HCT116 (cell line): ENCODE results near the gene ZNF236. TPM values are rescaled to one million over a fixed set of nuclear protein-coding genes. Genes with fewer than 3 reads are reported as not detected.

Experiments used
- ATAC-seq: fragments of 200-7000 bp; cut with Tn5 transposase; 2 replicates; pipeline ENCODE4 v1.9.1; 2020; ENCODE audit warnings: mild to moderate bottlenecking, moderate library complexity
- BruUV-seq: library from RNA; stranded (reverse); fragments of 400-500 nt; replicated peaks from 2 replicates; lab custom pipeline; 2021; lab: Mats Ljungman, UMichigan
- CTCF ChIA-PET: fragments of 300-600 bp; sonication (Branson Sonifier 250); formaldehyde crosslinking; loops from one replicate; lab custom pipeline; 2021; ENCODE audit warnings: antibody characterized with exemption; lab: Charles Lee
- POLR2A ChIA-PET: fragments of 300-600, 350-600 bp; sonication (Branson Sonifier 250); formaldehyde crosslinking; loops from one replicate; lab custom pipeline; 2021; ENCODE audit warnings: antibody characterized with exemption; lab: Charles Lee
- RAD21 ChIA-PET, 2 experiments: fragments of 300-600 bp; sonication (Branson Sonifier 250); formaldehyde crosslinking; loops; one replicate each; lab custom pipeline; 2023; ENCODE audit warnings: low total read pairs in 2 of 2; ENCODE audit not compliant: uncharacterized antibody in 2 of 2, unreplicated experiment in 2 of 2, low non-redundant PET in 1 of 2; lab: Charles Lee
- DNase-seq: peaks from one replicate; pipeline ENCODE4 v3.0.0-alpha.2; 2010; ENCODE audit warnings: low read depth, low spot score
- H2AFZ ChIP-seq: fragments of 200-600 bp; shearing (Covaris generic), sonication (generic); 2 replicates; pipeline ENCODE4 v1.6.1; 2017; ENCODE audit warnings: low read depth, mixed run types, mixed read lengths, antibody characterized with exemption, low read length; ENCODE audit not compliant: poor library complexity, severe bottlenecking
- H3K27ac ChIP-seq: 2 replicates; pipeline ENCODE4 v1.5.1; 2012; ENCODE audit warnings: low read depth, low read length
- H3K27me3 ChIP-seq: fragments of 200-600 bp; sonication (generic); 2 replicates; pipeline ENCODE4 v1.6.1; 2016; ENCODE audit warnings: mixed run types, low read length, mixed read lengths; ENCODE audit not compliant: insufficient read depth
- H3K36me3 ChIP-seq, 2 experiments: fragments of 200-500 bp in 1 of 2; fragments of 200-600 bp in 1 of 2; sonication (Bioruptor generic) in 1 of 2; sonication (generic) in 1 of 2; 2 replicates each; pipeline versions ENCODE4 v1.5.1 to v1.6.1; 2014 to 2016; ENCODE audit warnings: low read length in 2 of 2, inconsistent platforms in 1 of 2, mixed read lengths in 1 of 2, mixed run types in 1 of 2; ENCODE audit not compliant: insufficient read depth in 2 of 2, control insufficient read depth in 1 of 2
- H3K4me1 ChIP-seq, 2 experiments: fragments of 200-600 bp in 1 of 2; sonication (generic) in 1 of 2; 2 replicates each; pipeline versions ENCODE4 v1.5.1 to v1.6.1; 2012 to 2017; ENCODE audit warnings: low read length in 2 of 2, inconsistent platforms in 1 of 2, mild to moderate bottlenecking in 1 of 2, mixed read lengths in 1 of 2, mixed run types in 1 of 2, moderate library complexity in 1 of 2; ENCODE audit not compliant: insufficient read depth in 2 of 2, control insufficient read depth in 1 of 2
- H3K4me2 ChIP-seq: fragments of 200-600 bp; sonication (generic); 2 replicates; pipeline ENCODE4 v1.6.1; 2017; ENCODE audit warnings: mixed run types, low read length, mixed read lengths
- H3K4me3 ChIP-seq, 2 experiments: fragments of 200-600 bp in 1 of 2; sonication (generic) in 1 of 2; replicated peaks in 1 of 2; 2 replicates each; pipeline ENCODE4 v1.5.1; 2011 to 2016; ENCODE audit warnings: low read length in 2 of 2, control low read depth in 1 of 2, low read depth in 1 of 2, mild to moderate bottlenecking in 1 of 2, mixed read lengths in 1 of 2, mixed run types in 1 of 2
- H3K79me2 ChIP-seq: fragments of 200-600 bp; sonication (generic); 2 replicates; pipeline ENCODE4 v1.6.1; 2017; ENCODE audit warnings: mild to moderate bottlenecking, mixed run types, low read length, moderate library complexity, mixed read lengths; ENCODE audit not compliant: insufficient read depth
- H3K9ac ChIP-seq: fragments of 200-600 bp; sonication (generic); 2 replicates; pipeline ENCODE4 v1.6.1; 2016; ENCODE audit warnings: low read length, mixed read lengths
- H3K9me2 ChIP-seq: fragments of 200-600 bp; sonication (generic), shearing (Covaris generic); 2 replicates; pipeline ENCODE4 v1.6.1; 2017; ENCODE audit warnings: mixed run types, mild to moderate bottlenecking, moderate library complexity; ENCODE audit not compliant: insufficient read depth
- H3K9me3 ChIP-seq, 2 experiments: fragments of 200-500 bp in 1 of 2; fragments of 200-600 bp in 1 of 2; sonication (Bioruptor generic) in 1 of 2; sonication (generic) in 1 of 2; 2 replicates each; pipeline ENCODE4 v1.6.1; 2014 to 2017; ENCODE audit warnings: low read length in 2 of 2, mixed read lengths in 2 of 2, inconsistent platforms in 1 of 2, low read depth in 1 of 2, mild to moderate bottlenecking in 1 of 2, mixed run types in 1 of 2, moderate library complexity in 1 of 2; ENCODE audit not compliant: control insufficient read depth in 1 of 2, insufficient read depth in 1 of 2
- H4K20me1 ChIP-seq: fragments of 200-600 bp; sonication (generic), shearing (Covaris generic); 2 replicates; pipeline ENCODE4 v1.6.1; 2017; ENCODE audit warnings: mixed run types, mild to moderate bottlenecking, moderate library complexity; ENCODE audit not compliant: insufficient read depth
- ATF3 ChIP-seq: IDR thresholded peaks from 2 replicates; pipeline ENCODE4 v1.6.1; 2012
- CBX3 ChIP-seq: IDR thresholded peaks from 2 replicates; pipeline ENCODE4 v1.6.1; 2012; ENCODE audit warnings: low read depth
- CEBPB ChIP-seq: IDR thresholded peaks from 2 replicates; pipeline ENCODE4 v1.6.1; 2012; ENCODE audit warnings: low read depth
- CTCF ChIP-seq, 3 experiments: fragments of 200-600 bp in 1 of 3; sonication (generic) in 1 of 3; IDR thresholded peaks in 2 of 3; conservative IDR thresholded peaks in 1 of 3; 2 replicates each; pipeline ENCODE4 v1.5.1; 2012 to 2017; ENCODE audit warnings: low read depth in 2 of 3, low read length in 2 of 3, antibody characterized with exemption in 1 of 3, borderline replicate concordance in 1 of 3, control low read depth in 1 of 3, mild to moderate bottlenecking in 1 of 3, mixed read lengths in 1 of 3, mixed run types in 1 of 3, moderate library complexity in 1 of 3; ENCODE audit not compliant: insufficient read depth in 1 of 3
- EZH2 ChIP-seq: fragments of 200-600 bp; sonication (generic); IDR thresholded peaks from 2 replicates; pipeline ENCODE4 v1.6.1; 2017; ENCODE audit warnings: antibody characterized with exemption, mixed run types
- EZH2phosphoT487 ChIP-seq: fragments of 200-600 bp; IDR thresholded peaks from 2 replicates; pipeline ENCODE4 v1.6.1; 2018; ENCODE audit warnings: antibody characterized with exemption, borderline replicate concordance
- JUND ChIP-seq: IDR thresholded peaks from 2 replicates; pipeline ENCODE4 v1.6.1; 2012
- MAX ChIP-seq: IDR thresholded peaks from 2 replicates; pipeline ENCODE4 v1.6.1; 2012
- POLR2A ChIP-seq: IDR thresholded peaks from 2 replicates; pipeline ENCODE4 v1.7.0; 2011; ENCODE audit warnings: borderline replicate concordance; ENCODE audit not compliant: insufficient read depth, insufficient read length; ENCODE audit errors: extremely low read depth
- RAD21 ChIP-seq: IDR thresholded peaks from 2 replicates; pipeline ENCODE4 v1.6.1; 2012; ENCODE audit warnings: low read depth, mild to moderate bottlenecking
- SRF ChIP-seq: IDR thresholded peaks from 2 replicates; pipeline ENCODE4 v1.6.1; 2012; ENCODE audit warnings: low read depth
- TCF7L2 ChIP-seq: IDR thresholded peaks from 2 replicates; pipeline ENCODE4 v1.7.0; 2011; ENCODE audit warnings: borderline replicate concordance, inconsistent platforms; ENCODE audit not compliant: insufficient read depth, insufficient read length; ENCODE audit errors: extremely low read depth
- YY1 ChIP-seq: IDR thresholded peaks from 2 replicates; pipeline ENCODE4 v1.6.1; 2011; ENCODE audit warnings: low read length, low read depth, moderate library complexity, mild to moderate bottlenecking; ENCODE audit not compliant: insufficient replicate concordance; ENCODE audit errors: extremely low read depth
- ZFX ChIP-seq: fragments of 450-650 bp; IDR thresholded peaks from 2 replicates; pipeline ENCODE4 v1.6.1; 2017
- ZNF274 ChIP-seq: fragments of 200-500 bp; sonication (Bioruptor generic); IDR thresholded peaks from 2 replicates; pipeline ENCODE4 v1.6.1; 2014; ENCODE audit warnings: mild to moderate bottlenecking, low read depth, low read length, inconsistent platforms
- intact Hi-C: fragments of 100-400 bp; cut with micrococcal nuclease; formaldehyde crosslinking; loops from 2 replicates; pipeline ENCODE4 v1.10.0; 2022
- total RNA-seq: library from RNA; stranded (reverse); gene quantifications from one replicate; pipeline ENCODE4 v1.2.1, GENCODE V29; 2021; ENCODE audit not compliant: unreplicated experiment

ZNF236 gene
- total RNA-seq, 1 experiment from 2014 or later, result 15.0 TPM

GRCh38 chr18:76803814-76804213 lies 18.5 kb upstream of the ZNF236 start:
- Histone ChIP-seq H3K4me1 (peaks cover 13 to 32% of the 10 kb centered on the region in 2 experiments), H3K27me3 (no peaks in the 10 kb centered on the region), H3K27ac (no peak overlapping the region), H3K9ac (peak overlapping the region; percentile 23; the same call in 1 of the 2 replicates), H4K20me1 (no peaks in the 10 kb centered on the region), H3K9me2 (no peaks in the 10 kb centered on the region), H2AFZ (peak overlapping the region; percentile 100), H3K9me3 (no peaks in the 10 kb centered on the region), H3K4me2 (peak overlapping the region; percentile 88), H3K36me3 (no peaks in the 10 kb centered on the region), H3K4me3 (peak overlapping the region; percentile 10 to 50; a peak in 2 of 4 replicates), H3K79me2 (no peaks in the 10 kb centered on the region)
- ChIA-PET CTCF (interaction anchor here (1.2 to 2.6 kb wide), 5 partner anchors 8 to 408 kb away, joined by 3 to 16 read pairs (median 8); no protein-coding TSS in a partner anchor), RAD21 (interaction anchor here in 1 of 2 experiments (1.6 kb wide), 1 partner anchor 15 kb away, joined by 3 read pairs; no protein-coding TSS in a partner anchor), POLR2A (no interaction called here)
- no TSS peak for BruUV-seq
- intact Hi-C loops, result loop anchor here (1.0 to 10.0 kb wide), 6 partner anchors 17 to 401 kb away; partner anchors contain the start of gene ZNF516
- DNase-seq, result no peak
- peak; percentile 82 to 88 (median 84) for TF ChIP-seq CTCF (IDR thresholded peaks at IDR 0.05 in 2 of 3, conservative IDR thresholded peaks at IDR 0.05 in 1 of 3; ENCODE audit: borderline replicate concordance in 1 of 3, insufficient read depth in 1 of 3, low read depth in 2 of 3, low read length in 2 of 3)
- TF ChIP-seq ATF3, result no peak
- peak; percentile 80 for TF ChIP-seq RAD21
- no peak for TF ChIP-seq MAX
- ATAC-seq, result peak; percentile 74

- no peak overlapping the region for H3K4me3 ChIP-seq
- H3K9me2 ChIP-seq, result no peaks in the 10 kb centered on the region
- ChIA-PET CTCF (no interaction called here), POLR2A (no interaction called here), RAD21 (no interaction called here)
- no peaks in the 10 kb centered on the region for H3K79me2 ChIP-seq
- no peaks in the 10 kb centered on the region for H3K27me3 ChIP-seq
- intact Hi-C loops, result loop anchor here (10.0 kb wide), 2 partner anchors 310 to 400 kb away; partner anchors contain the start of gene ZNF516
- H3K9me3 ChIP-seq, result no peaks in the 10 kb centered on the region
- H3K9ac ChIP-seq, result no peak overlapping the region
- H3K36me3 ChIP-seq, result no peaks in the 10 kb centered on the region
- no peak for DNase-seq
- no TSS peak for BruUV-seq
- H3K4me1 ChIP-seq, result peaks cover 13 to 32% of the 10 kb centered on the region in 2 experiments
- no peak overlapping the region for H3K27ac ChIP-seq
- no peaks in the 10 kb centered on the region for H4K20me1 ChIP-seq
- no peak overlapping the region for H2AFZ ChIP-seq
- no peak for ATAC-seq
- no peak overlapping the region for H3K4me2 ChIP-seq
- TF ChIP-seq CBX3 (no peak), RAD21 (no peak), JUND (no peak), POLR2A (no peak), MAX (no peak), YY1 (no peak), CEBPB (no peak), SRF (no peak), EZH2phosphoT487 (no peak), ZFX (no peak), ZNF274 (no peak), EZH2 (no peak), TCF7L2 (peak; percentile 35)
These were observed 17.1 kb upstream of the ZNF236 start for GRCh38 chr18:76805221-76805620.
